Calu3 (cell line): Measurements from ENCODE around the gene BTRC. TPM values are rescaled to one million over a fixed set of nuclear protein-coding genes. Genes with fewer than 3 reads are reported as not detected.
"Not testable (repeated sequence)": the region's sequence is repeated elsewhere in the genome, so short reads cannot be mapped to it uniquely, and the experiment has no call there.

Experiments used
- BruUV-seq: library from RNA; stranded (reverse); fragments of 400-500 nt; replicated peaks from 2 replicates; lab custom pipeline; 2021; lab: Mats Ljungman, UMichigan
- CTCF ChIA-PET: fragments of 300-600 bp; sonication (Branson Sonifier 250); formaldehyde crosslinking; loops from one replicate; lab custom pipeline; 2022; ENCODE audit warnings: antibody characterized with exemption; lab: Charles Lee
- DNase-seq: peaks from one replicate; pipeline ENCODE4 v3.0.0; 2022
- H3K27ac Mint-ChIP-seq: one replicate; pipeline ENCODE4 v1.8.0; 2022; ENCODE audit warnings: mixed read lengths; ENCODE audit not compliant: unreplicated experiment
- H3K27me3 Mint-ChIP-seq: one replicate; pipeline ENCODE4 v1.8.0; 2022; ENCODE audit warnings: mixed read lengths; ENCODE audit not compliant: unreplicated experiment
- H3K36me3 Mint-ChIP-seq: one replicate; pipeline ENCODE4 v1.8.0; 2022; ENCODE audit warnings: mild to moderate bottlenecking, moderate library complexity, mixed read lengths; ENCODE audit not compliant: insufficient read depth, unreplicated experiment
- H3K4me1 Mint-ChIP-seq: one replicate; pipeline ENCODE4 v1.8.0; 2022; ENCODE audit warnings: mild to moderate bottlenecking, low read depth, mixed read lengths; ENCODE audit not compliant: unreplicated experiment
- H3K4me3 Mint-ChIP-seq: one replicate; pipeline ENCODE4 v1.8.0; 2022; ENCODE audit warnings: mild to moderate bottlenecking, low read depth, moderate library complexity, mixed read lengths; ENCODE audit not compliant: unreplicated experiment
- H3K9me3 Mint-ChIP-seq: one replicate; pipeline ENCODE4 v1.8.0; 2022; ENCODE audit warnings: low read depth, mixed read lengths; ENCODE audit not compliant: unreplicated experiment
- CTCF ChIP-seq: fragments of 200-600 bp; IDR thresholded peaks from one replicate; pipeline ENCODE4 v1.8.0; 2022; ENCODE audit warnings: antibody characterized with exemption; ENCODE audit not compliant: unreplicated experiment
- intact Hi-C: fragments of 100-400 bp; cut with micrococcal nuclease; formaldehyde crosslinking; loops from one replicate; pipeline ENCODE4 v1.10.0; 2022; ENCODE audit not compliant: unreplicated experiment
- total RNA-seq: library from RNA; stranded (reverse); gene quantifications from 2 replicates; pipeline ENCODE4 v1.2.3, GENCODE V29; 2022

Gene BTRC
- total RNA-seq, 1 experiment from 2014 or later, result 7.9 TPM

- no peaks in the 10 kb centered on the region for H3K27me3 Mint-ChIP-seq
- DNase-seq, result no peak
- H3K9me3 Mint-ChIP-seq, result no peaks in the 10 kb centered on the region
- no peak overlapping the region for H3K27ac Mint-ChIP-seq
- H3K4me3 Mint-ChIP-seq, result no peak overlapping the region
- BruUV-seq, result no TSS peak
- intact Hi-C loops, result no loop called here
- no peaks in the 10 kb centered on the region for H3K36me3 Mint-ChIP-seq
- H3K4me1 Mint-ChIP-seq, result peaks cover 9% of the 10 kb centered on the region
- CTCF ChIA-PET, result interaction anchor here (0.5 kb wide), 1 partner anchor 50 kb away, joined by 4 read pairs; no protein-coding TSS in a partner anchor
- no peak for TF ChIP-seq CTCF
Observed at GRCh38 chr10:101388676-101389276, 34.8 kb downstream of the BTRC start.

GRCh38 chr10:101389532-101389931, 35.6 kb downstream of the BTRC start:
- CTCF ChIA-PET, result interaction anchor here (0.5 to 0.7 kb wide), 2 partner anchors 51 kb away, joined by 4 read pairs; no protein-coding TSS in a partner anchor
- H3K4me1 Mint-ChIP-seq, DNase-seq, BruUV-seq, H3K36me3 Mint-ChIP-seq, intact Hi-C loops, H3K27ac Mint-ChIP-seq, H3K4me3 Mint-ChIP-seq, H3K9me3 Mint-ChIP-seq, H3K27me3 Mint-ChIP-seq: not testable (repeated sequence)

GRCh38 chr10:101389986-101390531, 36.1 kb downstream of the BTRC start:
- H3K27ac Mint-ChIP-seq, result no peak overlapping the region
- no peaks in the 10 kb centered on the region for H3K36me3 Mint-ChIP-seq
- intact Hi-C loops, result no loop called here
- TF ChIP-seq CTCF, result no peak
- no peak for DNase-seq
- no peak overlapping the region for H3K4me3 Mint-ChIP-seq
- no peaks in the 10 kb centered on the region for H3K27me3 Mint-ChIP-seq
- H3K9me3 Mint-ChIP-seq, result no peaks in the 10 kb centered on the region
- CTCF ChIA-PET, result interaction anchor here (0.7 kb wide), 1 partner anchor 51 kb away, joined by 4 read pairs; no protein-coding TSS in a partner anchor
- no TSS peak for BruUV-seq
- peaks cover 9% of the 10 kb centered on the region for H3K4me1 Mint-ChIP-seq

GRCh38 chr10:101393378-101393777, 39.4 kb downstream of the BTRC start:
- H3K27me3 Mint-ChIP-seq, result no peaks in the 10 kb centered on the region
- no peak for DNase-seq
- no peaks in the 10 kb centered on the region for H3K36me3 Mint-ChIP-seq
- H3K27ac Mint-ChIP-seq, result no peak overlapping the region
- TF ChIP-seq CTCF, result no peak
- no peak overlapping the region for H3K4me3 Mint-ChIP-seq
- no peaks in the 10 kb centered on the region for H3K9me3 Mint-ChIP-seq
- CTCF ChIA-PET, result no interaction called here
- peaks cover 9% of the 10 kb centered on the region for H3K4me1 Mint-ChIP-seq
- intact Hi-C loops, result no loop called here
- no TSS peak for BruUV-seq
